Colonic mucosa (tissue), 4 donors: ENCODE measurements around the gene DUSP11. TPM values are rescaled to one million over a fixed set of nuclear protein-coding genes. Genes with fewer than 3 reads are reported as not detected.

Experiments
- DNase-seq: peaks from one replicate; pipeline ENCODE4 v3.0.0-alpha.2; 2020
- H3K27ac ChIP-seq: fragments of 200-600 bp; one replicate; pipeline ENCODE4 v1.8.0; 2021
- H3K27me3 ChIP-seq: fragments of 200-600 bp; one replicate; pipeline ENCODE4 v1.8.0; 2021
- H3K36me3 ChIP-seq: fragments of 200-600 bp; one replicate; pipeline ENCODE4 v1.8.0; 2021
- H3K4me1 ChIP-seq: fragments of 200-600 bp; one replicate; pipeline ENCODE4 v1.8.0; 2021; ENCODE audit warnings: mild to moderate bottlenecking
- H3K4me3 ChIP-seq: fragments of 200-600 bp; one replicate; pipeline ENCODE4 v1.8.0; 2021
- H3K9ac ChIP-seq, 2 donors: one replicate each; pipeline ENCODE4 v1.7.0; 2013; ENCODE audit warnings: control low read depth in 2 of 2, low read depth in 2 of 2, low read length in 2 of 2
- H3K9me3 ChIP-seq: fragments of 200-600 bp; one replicate; pipeline ENCODE4 v1.8.0; 2021
- CTCF ChIP-seq: fragments of 200-600 bp; IDR thresholded peaks from one replicate; pipeline ENCODE4 v1.8.0; 2022; ENCODE audit warnings: antibody characterized with exemption, mild to moderate bottlenecking
- intact Hi-C: fragments of 100-400 bp; cut with DNase I; formaldehyde crosslinking; loops from one replicate; pipeline ENCODE4 v1.14.1; 2022
- total RNA-seq, 2 donors: library from RNA; stranded (reverse); fragmentation: NEBNext Ultra II Directional in 1 of 2; extraction: Animal tissue kit (Norgen Biotek cat#: 25700) in 1 of 2; gene quantifications; one replicate each; pipeline ENCODE4 v1.2.1, GENCODE V29; 2021
- donor health status: healthy.
- donor health status: DM: no; HTN: no; CAD: no.
- donor health status: DM: no; HTN: no; CAD: no.

The DUSP11 gene
- total RNA-seq, 2 donors from 2014 or later, result 19.1 to 19.2 TPM

- DNase-seq, result no peak
- intact Hi-C loops, result loop anchor here (10.0 kb wide), 6 partner anchors 99 to 509 kb away; partner anchors contain the start of genes BOLA3, DGUOK and TET3
- Histone ChIP-seq H3K36me3 (no peaks in the 10 kb centered on the region), H3K9ac (no peak overlapping the region), H3K4me3 (no peak overlapping the region), H3K4me1 (peaks cover 6% of the 10 kb centered on the region), H3K27me3 (no peaks in the 10 kb centered on the region), H3K9me3 (no peaks in the 10 kb centered on the region), H3K27ac (no peak overlapping the region)
- TF ChIP-seq CTCF, result no peak
Measured at GRCh38 chr2:73825408-73825807, 45.5 kb upstream of the DUSP11 start.

- intact Hi-C loops, result loop anchor here (10.0 kb wide), 6 partner anchors 101 to 511 kb away; partner anchors contain the start of genes BOLA3, DGUOK and TET3
- no peaks in the 10 kb centered on the region for H3K27me3 ChIP-seq
- no peak overlapping the region for H3K27ac ChIP-seq
- no peaks in the 10 kb centered on the region for H3K36me3 ChIP-seq
- TF ChIP-seq CTCF, result peak; percentile 84
- H3K9me3 ChIP-seq, result no peaks in the 10 kb centered on the region
- no peak overlapping the region for H3K4me3 ChIP-seq
- no peaks in the 10 kb centered on the region for H3K4me1 ChIP-seq
- H3K9ac ChIP-seq, result no peak overlapping the region
- DNase-seq, result peak; percentile 48
Measured at GRCh38 chr2:73823916-73824523, 44.1 kb upstream of the DUSP11 start.

GRCh38 chr2:73823416-73823815 is 43.5 kb upstream of the DUSP11 start:
- H3K9me3 ChIP-seq, result no peaks in the 10 kb centered on the region
- intact Hi-C loops, result loop anchor here (10.0 kb wide), 6 partner anchors 101 to 511 kb away; partner anchors contain the start of genes BOLA3, DGUOK and TET3
- no peak overlapping the region for H3K4me3 ChIP-seq
- no peak overlapping the region for H3K9ac ChIP-seq
- no peak for TF ChIP-seq CTCF
- H3K27ac ChIP-seq, result no peak overlapping the region
- no peaks in the 10 kb centered on the region for H3K36me3 ChIP-seq
- no peaks in the 10 kb centered on the region for H3K27me3 ChIP-seq
- DNase-seq, result no peak
- no peaks in the 10 kb centered on the region for H3K4me1 ChIP-seq

GRCh38 chr2:73822991-73823390 is 43.1 kb upstream of the DUSP11 start:
- no peak for DNase-seq
- intact Hi-C loops, result loop anchor here (10.0 kb wide), 6 partner anchors 102 to 512 kb away; partner anchors contain the start of genes BOLA3, DGUOK and TET3
- Histone ChIP-seq H3K27me3 (no peaks in the 10 kb centered on the region), H3K4me1 (no peaks in the 10 kb centered on the region), H3K36me3 (no peaks in the 10 kb centered on the region), H3K9me3 (no peaks in the 10 kb centered on the region), H3K4me3 (no peak overlapping the region), H3K27ac (no peak overlapping the region), H3K9ac (no peak overlapping the region)
- TF ChIP-seq CTCF, result no peak

GRCh38 chr2:73822276-73822675 is 42.4 kb upstream of the DUSP11 start:
- no peaks in the 10 kb centered on the region for H3K36me3 ChIP-seq
- no peak overlapping the region for H3K9ac ChIP-seq
- no peaks in the 10 kb centered on the region for H3K4me1 ChIP-seq
- H3K27me3 ChIP-seq, result no peaks in the 10 kb centered on the region
- H3K9me3 ChIP-seq, result no peaks in the 10 kb centered on the region
- no peak overlapping the region for H3K27ac ChIP-seq
- DNase-seq, result no peak
- no peak overlapping the region for H3K4me3 ChIP-seq
- intact Hi-C loops, result loop anchor here (10.0 kb wide), 6 partner anchors 103 to 513 kb away; partner anchors contain the start of genes BOLA3, DGUOK and TET3
- no peak for TF ChIP-seq CTCF
